Urinary bladder (tissue), 4 donors: ENCODE results near the gene MOCOS. TPM values are rescaled to one million over a fixed set of nuclear protein-coding genes. Genes with fewer than 3 reads are reported as not detected.
"Not testable (repeated sequence)": the region's sequence is repeated elsewhere in the genome, so short reads cannot be mapped to it uniquely, and the experiment has no call there.

Experiments used
- DNase-seq: peaks from one replicate; pipeline ENCODE4 v3.0.0-alpha.2; 2015; ENCODE audit errors: extremely low spot score
- H3K27ac ChIP-seq: one replicate; pipeline ENCODE4 v1.5.1; 2013; ENCODE audit warnings: low read depth, mild to moderate bottlenecking, moderate library complexity
- H3K36me3 ChIP-seq: one replicate; pipeline ENCODE4 v1.6.1; 2013; ENCODE audit warnings: mild to moderate bottlenecking, moderate library complexity; ENCODE audit not compliant: insufficient read depth
- H3K4me1 ChIP-seq: one replicate; pipeline ENCODE4 v1.6.1; 2013; ENCODE audit warnings: mild to moderate bottlenecking, moderate library complexity; ENCODE audit not compliant: insufficient read depth
- H3K4me3 ChIP-seq: one replicate; pipeline ENCODE4 v1.5.1; 2013; ENCODE audit warnings: low read depth, low read length
- WGBS: extraction: QIAGEN DNeasy Blood & Tissue Kit; methylation state at CpG from one replicate; pipeline ENCODE4 v1.1.7; 2013; 5-methylcytosine and 5-hydroxymethylcytosine counted together
- polyA plus RNA-seq: library from polyadenylated mRNA; stranded (reverse); fragments of 200-250 nt; gene quantifications from one replicate; pipeline ENCODE4 v1.2.3, GENCODE V29; 2013
- total RNA-seq: library from RNA; depleted of rRNA; stranded (reverse); fragments of >200 nt; gene quantifications from one replicate; pipeline ENCODE4 v1.2.3, GENCODE V29; 2014
- donor health status: healthy with polysubstance abuse.
- donor health status: healthy.

The MOCOS gene
- total and polyA plus RNA-seq, 2 donors: 0.95 to 2.1 TPM

DNA sequence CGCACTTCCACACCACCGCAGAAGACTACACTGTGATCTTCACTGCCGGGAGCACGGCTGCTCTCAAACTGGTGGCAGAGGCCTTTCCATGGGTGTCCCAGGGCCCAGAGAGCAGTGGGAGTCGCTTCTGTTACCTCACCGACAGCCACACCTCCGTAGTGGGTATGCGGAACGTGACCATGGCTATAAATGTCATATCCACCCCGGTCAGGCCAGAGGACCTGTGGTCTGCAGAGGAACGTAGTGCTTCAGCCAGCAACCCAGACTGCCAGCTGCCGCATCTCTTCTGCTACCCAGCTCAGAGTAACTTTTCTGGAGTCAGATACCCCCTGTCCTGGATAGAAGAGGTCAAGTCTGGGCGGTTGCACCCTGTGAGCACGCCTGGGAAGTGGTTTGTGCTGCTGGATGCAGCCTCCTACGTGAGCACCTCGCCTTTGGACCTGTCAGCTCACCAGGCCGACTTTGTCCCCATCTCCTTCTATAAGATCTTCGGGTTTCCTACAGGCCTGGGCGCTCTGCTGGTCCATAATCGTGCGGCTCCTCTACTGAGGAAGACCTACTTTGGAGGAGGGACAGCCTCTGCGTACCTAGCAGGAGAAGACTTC is 12.5 kb downstream of the MOCOS start:
- whole genome bisulfite sequencing: 84% methylated on average over 22 of the region's 22 CpGs
- DNase-seq: no peak
- no peaks in the 10 kb centered on the region for H3K36me3 ChIP-seq
- H3K4me1 ChIP-seq: no peaks in the 10 kb centered on the region
- H3K4me3 ChIP-seq: no peak overlapping the region
- H3K27ac ChIP-seq: no peak overlapping the region

DNA sequence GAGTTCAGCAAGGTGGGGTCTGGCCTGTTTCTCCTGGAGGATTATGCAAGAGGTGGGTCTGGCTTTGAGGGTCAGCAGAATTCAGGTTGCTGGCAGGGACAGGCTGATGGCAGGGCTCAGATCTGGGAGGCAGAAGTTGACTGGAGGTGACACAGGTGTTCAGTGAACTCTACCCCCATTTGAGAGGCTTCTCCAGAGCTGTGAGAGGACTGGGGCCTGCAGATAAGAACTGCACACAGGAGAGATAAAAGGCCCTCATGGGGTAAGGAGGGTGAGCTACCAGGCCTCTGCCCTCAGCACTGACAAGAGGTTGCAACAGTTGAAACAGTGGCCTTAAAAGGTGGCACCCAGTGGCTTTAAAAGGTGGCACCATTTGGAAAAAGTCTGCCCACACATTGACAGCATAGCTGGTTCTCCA is 13.1 kb downstream of the MOCOS start:
- Histone ChIP-seq H3K27ac (no peak overlapping the region), H3K36me3 (no peaks in the 10 kb centered on the region), H3K4me1 (no peaks in the 10 kb centered on the region), H3K4me3 (no peak overlapping the region)
- no peak for DNase-seq

GRCh38 chr18:36201765-36202164 is 14.5 kb downstream of the MOCOS start:
- WGBS: 94% methylated on average over 2 of the region's 2 CpGs
- Histone ChIP-seq H3K4me3 (no peak overlapping the region), H3K36me3 (no peaks in the 10 kb centered on the region), H3K4me1 (no peaks in the 10 kb centered on the region), H3K27ac (no peak overlapping the region)
- DNase-seq: no peak

DNA sequence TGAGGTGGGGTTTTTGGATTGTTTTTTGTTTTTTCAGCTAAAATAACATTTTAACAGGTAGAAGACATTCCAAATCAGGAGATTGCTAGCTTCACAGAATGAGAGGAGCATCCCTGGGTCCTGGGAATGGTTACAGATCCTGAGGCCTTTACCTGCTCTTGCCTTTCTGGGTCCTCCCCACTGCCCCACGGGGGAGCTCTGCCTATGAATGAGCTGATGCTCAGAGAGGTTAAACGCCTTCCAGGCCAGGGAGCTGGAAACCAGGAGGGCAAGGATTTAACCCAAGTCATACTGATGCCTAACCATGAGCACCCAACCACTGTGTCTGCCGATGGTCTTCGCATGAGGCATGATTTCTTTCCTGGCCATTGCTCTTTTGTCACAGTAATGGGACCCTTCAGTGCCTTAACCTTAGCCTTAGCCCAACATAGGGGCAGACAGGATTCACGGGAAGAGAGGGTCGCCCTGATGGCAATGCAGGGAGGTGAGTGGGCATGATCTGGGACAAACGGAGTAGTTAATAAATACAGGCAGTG is 16.1 kb downstream of the MOCOS start:
- DNase-seq: no peak
- no peaks in the 10 kb centered on the region for H3K4me1 ChIP-seq
- H3K27ac ChIP-seq: no peak overlapping the region
- H3K4me3 ChIP-seq: no peak overlapping the region
- H3K36me3 ChIP-seq: no peaks in the 10 kb centered on the region
- WGBS: 79% methylated on average over 7 of the region's 7 CpGs

GRCh38 chr18:36205166-36205565 is 17.9 kb downstream of the MOCOS start:
- no peaks in the 10 kb centered on the region for H3K36me3 ChIP-seq
- no peak overlapping the region for H3K27ac ChIP-seq
- no peak overlapping the region for H3K4me3 ChIP-seq
- no peaks in the 10 kb centered on the region for H3K4me1 ChIP-seq
- no peak for DNase-seq
- 76% methylated on average over 4 of the region's 4 CpGs for WGBS

DNA sequence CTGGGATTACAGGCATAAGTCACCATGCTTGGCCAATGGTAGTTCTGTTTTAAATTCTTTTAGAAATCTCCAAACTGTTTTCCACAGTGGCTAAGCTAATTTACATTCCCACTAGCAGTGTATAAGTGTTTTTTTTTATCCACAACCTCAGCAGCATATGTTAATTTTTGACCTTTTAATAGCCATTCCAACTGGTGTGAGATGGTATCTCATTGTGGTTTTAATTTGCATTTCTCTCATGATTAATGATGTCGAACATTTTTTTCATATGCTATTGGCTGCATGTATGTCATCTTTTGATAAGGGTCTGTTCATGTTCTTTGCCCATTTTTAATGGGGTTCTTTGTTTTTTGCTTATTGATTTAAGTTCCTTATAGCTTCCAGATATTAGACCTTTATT is 20.0 kb downstream of the MOCOS start:
- Histone ChIP-seq H3K4me3 (no peak overlapping the region), H3K36me3 (no peaks in the 10 kb centered on the region), H3K4me1 (no peaks in the 10 kb centered on the region), H3K27ac (no peak overlapping the region)
- DNase-seq: no peak
- 91% methylated on average over 1 of the region's 1 CpG for WGBS

GRCh38 chr18:36207969-36208368 is 20.7 kb downstream of the MOCOS start:
- H3K4me3 ChIP-seq, H3K4me1 ChIP-seq: not testable (repeated sequence)
- 96% methylated on average over 2 of the region's 2 CpGs for WGBS

GRCh38 chr18:36211612-36212065 is 24.3 kb downstream of the MOCOS start:
- 80% methylated on average over 6 of the region's 6 CpGs for WGBS
- DNase-seq: no peak
- H3K27ac ChIP-seq: no peak overlapping the region

More at GRCh38 chr18:36207969-36208368, 20.7 kb downstream of the MOCOS start:
- not testable (repeated sequence) for H3K27ac ChIP-seq, DNase-seq, H3K36me3 ChIP-seq

DNA sequence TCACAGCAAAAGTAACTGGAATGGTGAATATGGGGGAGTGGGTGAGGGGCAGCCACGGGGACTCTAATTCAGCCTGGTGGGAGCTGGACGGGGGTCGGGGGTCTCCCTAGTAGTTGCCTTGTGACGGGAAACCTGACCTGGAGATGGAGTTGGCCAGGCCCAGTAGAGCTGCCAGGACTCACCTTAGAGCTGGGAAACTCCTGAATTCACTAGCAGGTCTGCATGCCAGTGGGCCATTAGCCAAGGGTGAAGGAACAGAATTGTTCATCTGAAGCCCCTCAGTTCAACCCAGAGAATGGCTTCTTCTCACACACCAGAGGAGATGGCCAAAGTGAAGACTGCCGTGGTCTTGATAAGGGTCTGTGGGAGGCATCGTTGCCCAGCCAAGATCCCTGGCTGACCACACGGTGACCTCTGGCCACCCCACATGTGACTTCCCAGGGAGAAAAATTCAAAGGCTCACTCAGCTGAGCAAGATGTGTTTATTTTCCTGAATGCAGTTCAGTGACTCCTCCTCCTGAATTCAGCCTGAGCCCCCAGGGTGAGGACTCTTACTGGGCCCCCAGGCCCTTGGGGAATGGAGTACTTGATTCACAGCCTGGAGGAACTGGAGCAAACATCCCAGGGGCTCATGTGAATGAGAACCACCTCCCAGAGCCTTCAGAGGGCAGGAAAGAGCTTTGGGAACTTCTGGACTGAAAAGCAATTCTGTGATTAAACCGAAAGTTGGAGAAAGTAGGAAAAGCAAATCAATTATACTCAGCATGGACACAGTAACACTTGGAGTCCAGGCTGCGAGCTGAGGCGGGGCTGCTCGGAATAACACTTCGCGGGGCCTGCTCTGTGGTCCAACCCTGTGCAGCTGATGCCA is 25.2 kb downstream of the MOCOS start:
- Histone ChIP-seq H3K27ac (no peak overlapping the region), H3K36me3 (no peaks in the 10 kb centered on the region), H3K4me3 (no peak overlapping the region), H3K4me1 (no peaks in the 10 kb centered on the region)
- 59% methylated on average over 13 of the region's 13 CpGs for WGBS
- no peak for DNase-seq

More at GRCh38 chr18:36211612-36212065, 24.3 kb downstream of the MOCOS start:
- Histone ChIP-seq H3K4me1 (no peaks in the 10 kb centered on the region), H3K36me3 (no peaks in the 10 kb centered on the region), H3K4me3 (no peak overlapping the region)

- WGBS: 92% methylated on average over 8 of the region's 8 CpGs
- H3K36me3 ChIP-seq: no peaks in the 10 kb centered on the region
- DNase-seq: no peak
- no peaks in the 10 kb centered on the region for H3K4me1 ChIP-seq
- no peak overlapping the region for H3K27ac ChIP-seq
- no peak overlapping the region for H3K4me3 ChIP-seq
Measured at GRCh38 chr18:36214811-36215210, 27.5 kb downstream of the MOCOS start.

DNA sequence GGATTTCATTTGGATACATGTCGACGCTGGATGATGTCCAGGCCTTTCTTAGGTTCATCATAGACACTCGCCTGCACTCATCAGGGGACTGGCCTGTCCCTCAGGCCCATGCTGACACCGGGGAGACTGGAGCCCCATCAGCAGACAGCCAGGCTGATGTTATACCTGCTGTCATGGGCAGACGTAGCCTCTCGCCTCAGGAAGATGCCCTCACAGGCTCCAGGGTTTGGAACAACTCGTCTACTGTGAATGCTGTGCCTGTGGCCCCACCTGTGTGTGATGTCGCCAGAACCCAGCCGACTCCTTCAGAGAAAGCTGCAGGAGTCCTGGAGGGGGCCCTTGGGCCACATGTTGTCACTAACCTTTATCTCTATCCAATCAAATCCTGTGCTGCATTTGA is 28.3 kb downstream of the MOCOS start:
- Histone ChIP-seq H3K4me3 (no peak overlapping the region), H3K36me3 (no peaks in the 10 kb centered on the region), H3K27ac (no peak overlapping the region), H3K4me1 (no peaks in the 10 kb centered on the region)
- no peak for DNase-seq
- WGBS: 81% methylated on average over 9 of the region's 9 CpGs

DNA sequence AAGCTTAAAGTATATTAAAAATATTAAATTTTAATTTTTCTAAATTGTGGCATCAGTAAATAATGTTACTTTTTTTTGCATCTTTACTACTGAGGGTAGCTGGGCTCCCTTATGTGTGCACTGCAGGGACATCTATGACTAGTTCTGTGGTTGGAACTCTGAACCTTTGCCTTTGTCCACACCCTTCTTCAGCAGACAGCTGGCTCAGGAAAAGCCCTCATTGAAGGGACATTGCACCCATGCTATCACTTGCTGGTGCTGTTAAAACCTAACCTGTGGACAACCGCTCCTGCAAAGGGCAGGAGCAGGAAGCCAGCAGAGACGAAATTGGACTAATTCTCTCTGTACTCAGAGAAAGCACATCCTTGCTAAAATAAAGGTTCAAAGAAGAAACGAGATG is 30.1 kb downstream of the MOCOS start:
- Histone ChIP-seq H3K4me1 (no peaks in the 10 kb centered on the region), H3K27ac (no peak overlapping the region), H3K4me3 (no peak overlapping the region), H3K36me3 (no peaks in the 10 kb centered on the region)
- no peak for DNase-seq
- 85% methylated on average over 3 of the region's 3 CpGs for WGBS

DNA sequence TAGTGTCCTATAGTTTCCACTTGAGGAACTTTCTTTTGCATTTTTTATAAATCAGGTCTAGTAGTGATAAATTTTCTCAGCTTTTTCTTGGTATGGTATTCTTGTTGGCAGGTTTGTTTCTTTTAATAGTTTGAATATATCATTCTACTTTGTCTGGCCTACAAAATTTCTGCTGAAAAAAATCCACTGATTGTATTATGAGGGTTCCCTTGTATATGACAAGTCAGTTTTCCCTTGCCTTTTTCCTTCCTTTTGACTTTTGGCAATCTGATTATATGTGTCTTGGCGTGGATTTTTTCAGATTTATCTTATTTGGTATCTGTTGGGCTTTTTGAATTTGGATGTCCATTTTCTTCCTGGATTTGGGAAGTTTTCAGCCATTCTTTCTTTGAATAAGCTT is 41.9 kb downstream of the MOCOS start:
- Histone ChIP-seq H3K4me1 (no peaks in the 10 kb centered on the region), H3K36me3 (no peaks in the 10 kb centered on the region), H3K27ac (no peak overlapping the region), H3K4me3 (no peak overlapping the region)
- 71% methylated on average over 1 of the region's 1 CpG for WGBS
- no peak for DNase-seq

- H3K4me1 ChIP-seq, H3K36me3 ChIP-seq, H3K27ac ChIP-seq, H3K4me3 ChIP-seq, DNase-seq: not testable (repeated sequence)
- 79% methylated on average over 13 of the region's 15 CpGs for WGBS
Measured at GRCh38 chr18:36240510-36240909, 53.2 kb downstream of the MOCOS start.
